Islet precursor cell (in vitro differentiated cells): Measurements from ENCODE around the gene ATE1.

ENCODE experiments used
- DNase-seq: peaks from one replicate; pipeline ENCODE4 v3.0.0-alpha.2; 2018

Gene ATE1

DNA sequence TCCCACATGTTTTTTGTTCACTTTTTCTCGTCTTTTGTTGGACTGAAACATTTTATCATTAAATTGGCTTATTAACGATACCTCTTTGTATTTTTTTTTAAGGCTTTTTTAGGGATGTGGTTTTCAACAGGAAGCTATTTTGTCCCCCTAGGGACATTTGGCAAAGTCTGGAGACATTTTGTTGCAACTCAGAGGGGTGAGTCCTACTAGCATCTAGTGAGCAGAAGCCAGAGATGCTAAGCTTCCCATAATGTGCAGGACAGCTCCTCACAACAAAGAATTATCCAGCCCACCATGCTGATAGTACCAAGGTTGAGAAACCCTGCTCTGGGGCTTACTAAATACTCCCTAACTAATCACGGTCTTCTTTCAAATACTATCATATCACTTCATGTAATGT is 63.2 kb downstream of the ATE1 start:
- DNase-seq: no peak

DNA sequence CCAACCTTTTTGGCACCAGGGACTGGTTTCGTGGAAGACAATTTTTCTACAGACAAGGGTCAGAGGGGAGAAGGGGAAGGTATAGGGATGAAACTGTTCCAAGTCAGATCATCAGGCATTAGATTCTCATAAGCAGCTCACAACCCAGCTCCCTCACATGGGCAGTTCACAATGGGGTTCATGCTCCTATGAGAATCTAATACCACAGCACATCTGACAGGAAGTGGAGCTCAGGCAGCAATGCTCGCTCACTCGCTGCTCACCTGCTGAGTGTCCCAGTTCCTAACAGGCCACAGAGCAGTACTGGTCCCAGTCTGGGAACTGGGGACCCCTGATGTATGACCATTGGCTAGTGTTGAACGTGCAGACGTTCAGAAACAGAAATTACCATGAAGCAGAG is 63.7 kb downstream of the ATE1 start:
- DNase-seq: no peak

DNA sequence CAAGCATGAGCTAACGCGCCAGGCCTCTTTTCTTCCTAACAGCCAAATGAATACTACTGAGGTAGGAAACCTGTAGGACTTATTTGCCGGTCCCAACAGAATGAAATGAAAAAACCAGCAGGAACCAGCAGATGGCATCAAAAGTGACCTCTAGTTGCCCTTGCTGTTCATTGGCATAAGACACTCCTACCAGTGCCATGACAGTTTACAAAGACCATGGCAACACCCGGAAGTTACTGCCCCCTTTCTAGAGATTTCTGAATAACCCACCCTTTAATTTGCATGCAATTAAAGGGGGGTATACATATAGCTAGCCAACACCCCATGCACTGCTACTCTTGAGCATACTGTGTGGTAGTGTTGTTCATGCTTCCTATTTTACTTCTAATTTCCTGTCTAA is 65.2 kb downstream of the ATE1 start:
- no peak for DNase-seq

- DNase-seq: no peak
These were observed 65.8 kb downstream of the ATE1 start for GRCh38 chr10:121862042-121862441.

GRCh38 chr10:121860810-121861209 is 67.0 kb downstream of the ATE1 start:
- DNase-seq: no peak

- DNase-seq: no peak
These were observed 72.9 kb downstream of the ATE1 start for GRCh38 chr10:121854809-121855445.

GRCh38 chr10:121853950-121854349 is 73.9 kb downstream of the ATE1 start:
- DNase-seq: no peak

DNA sequence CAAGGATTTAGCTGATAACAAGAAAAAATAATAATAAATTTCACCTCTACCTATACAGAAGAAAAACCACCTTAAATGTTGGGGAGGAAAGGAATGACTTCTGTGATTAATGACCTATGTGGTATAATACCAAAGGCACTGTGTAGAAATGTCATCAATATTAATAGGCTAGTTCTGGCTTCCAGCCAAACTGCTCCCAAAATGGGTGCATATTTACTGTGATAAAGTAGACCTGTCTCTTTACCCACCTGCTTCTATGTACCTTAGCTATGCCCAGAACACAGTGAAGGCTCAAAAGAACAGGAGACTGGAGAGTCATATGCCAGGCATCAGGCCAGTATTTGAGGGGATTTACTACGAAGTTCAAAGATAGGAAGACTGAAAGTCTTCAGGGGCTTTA is 76.0 kb downstream of the ATE1 start:
- no peak for DNase-seq

- no peak for DNase-seq
These were observed 79.7 kb downstream of the ATE1 start for GRCh38 chr10:121848082-121848481.

- no peak for DNase-seq
These were observed 81.3 kb downstream of the ATE1 start for GRCh38 chr10:121846555-121846954.

GRCh38 chr10:121845044-121845784 is 82.6 kb downstream of the ATE1 start:
- no peak for DNase-seq

- no peak for DNase-seq
These were observed 83.3 kb downstream of the ATE1 start for GRCh38 chr10:121844537-121844936.

DNA sequence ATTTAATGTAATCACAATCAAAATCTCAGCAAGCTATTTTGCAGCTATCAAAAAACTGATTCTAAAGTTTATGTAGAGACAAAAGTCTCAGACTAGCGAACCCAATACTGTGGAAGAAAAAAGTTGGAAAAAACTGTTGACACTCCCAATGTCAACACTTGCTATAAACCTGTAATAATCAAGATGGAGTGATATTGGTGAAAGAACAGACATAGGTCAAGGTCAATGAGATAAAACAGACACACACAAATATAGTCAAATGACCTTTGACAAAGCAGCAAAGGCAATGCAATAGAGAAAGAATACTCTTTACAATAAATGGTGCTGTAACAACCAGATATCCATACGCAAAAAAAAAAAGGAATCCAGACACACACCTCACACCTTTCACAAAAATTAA is 84.5 kb downstream of the ATE1 start:
- DNase-seq: no peak

- DNase-seq: no peak
These were observed 86.0 kb downstream of the ATE1 start for GRCh38 chr10:121841862-121842261.

- no peak for DNase-seq
These were observed 88.9 kb downstream of the ATE1 start for GRCh38 chr10:121838931-121839330.

DNA sequence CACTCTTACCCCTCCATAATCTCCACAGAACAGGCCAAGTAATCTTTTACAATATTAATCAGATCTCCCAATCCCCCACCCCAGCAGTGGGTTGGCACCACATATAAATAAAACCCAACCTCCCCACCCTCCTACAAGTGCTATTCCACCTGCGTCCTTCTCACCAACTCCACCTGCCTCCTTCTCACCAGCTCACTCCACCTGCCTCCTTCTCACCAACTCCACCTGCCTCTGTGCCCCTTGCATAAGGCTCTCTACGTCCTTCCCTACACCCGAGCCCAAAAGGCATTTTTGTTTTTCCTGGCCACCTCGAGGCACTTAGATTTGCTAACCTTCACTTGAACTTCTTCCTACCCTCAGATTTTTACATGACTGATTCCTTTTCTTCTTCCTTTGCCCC is 89.7 kb downstream of the ATE1 start:
- DNase-seq: no peak

DNA sequence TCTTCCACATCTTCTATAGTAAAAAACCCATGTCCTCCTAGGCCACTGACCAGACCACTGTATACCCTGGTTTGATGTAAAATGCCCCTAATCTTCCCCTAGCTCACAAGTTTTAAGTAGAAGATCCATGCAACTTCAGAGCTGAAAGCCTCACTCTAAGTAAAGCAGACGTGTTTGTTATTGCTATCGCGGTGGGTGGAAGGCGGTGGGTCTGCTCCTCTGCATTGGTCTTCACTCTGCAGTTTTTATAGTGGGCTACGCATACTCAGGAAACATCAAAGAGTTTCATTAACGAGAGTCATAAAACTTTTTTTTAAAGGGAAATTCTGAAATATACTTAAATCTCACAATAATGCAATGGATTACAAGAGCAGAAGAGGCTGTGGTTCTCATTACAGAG is 91.7 kb downstream of the ATE1 start:
- no peak for DNase-seq

- no peak for DNase-seq
These were observed 92.5 kb downstream of the ATE1 start for GRCh38 chr10:121835376-121835775.

DNA sequence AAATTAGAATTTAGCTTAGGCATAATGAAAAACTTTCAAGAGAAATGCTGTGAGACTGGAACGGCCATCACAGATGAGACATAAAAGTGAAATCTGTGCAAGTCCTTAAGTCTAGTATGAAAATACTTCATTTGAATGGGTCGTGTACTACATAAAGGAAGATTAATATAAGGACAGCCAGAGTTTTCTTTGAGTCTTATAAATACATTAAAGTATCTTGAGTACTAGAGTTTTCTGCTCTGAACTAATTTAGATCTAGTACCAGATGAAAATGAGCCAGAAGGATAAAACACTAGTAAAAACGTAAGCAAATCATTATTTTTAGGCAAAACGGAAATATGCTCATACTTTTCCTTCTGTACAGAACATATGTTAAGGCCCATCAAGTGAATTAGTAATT is 93.1 kb downstream of the ATE1 start:
- no peak for DNase-seq

DNA sequence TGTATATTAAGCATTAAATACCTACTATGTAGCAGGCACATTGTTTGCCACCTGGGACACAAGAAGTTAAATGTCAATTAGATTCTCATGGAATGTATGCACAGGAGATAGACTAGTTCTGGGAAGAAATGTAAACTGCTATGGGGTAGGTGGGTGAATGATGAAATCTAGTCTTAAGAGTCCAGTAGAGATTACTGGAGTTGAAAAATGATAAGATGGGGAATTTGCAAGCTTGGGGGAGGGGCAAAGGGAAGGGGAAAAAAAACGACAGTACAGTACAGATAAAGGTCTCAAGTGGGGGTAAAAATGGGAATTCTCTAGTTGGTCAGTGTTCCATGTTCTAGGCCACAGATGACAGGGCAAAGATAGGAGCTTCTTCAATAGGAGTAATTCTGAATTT is 94.4 kb downstream of the ATE1 start:
- DNase-seq: no peak

GRCh38 chr10:121832647-121833046 is 95.2 kb downstream of the ATE1 start:
- DNase-seq: no peak

DNA sequence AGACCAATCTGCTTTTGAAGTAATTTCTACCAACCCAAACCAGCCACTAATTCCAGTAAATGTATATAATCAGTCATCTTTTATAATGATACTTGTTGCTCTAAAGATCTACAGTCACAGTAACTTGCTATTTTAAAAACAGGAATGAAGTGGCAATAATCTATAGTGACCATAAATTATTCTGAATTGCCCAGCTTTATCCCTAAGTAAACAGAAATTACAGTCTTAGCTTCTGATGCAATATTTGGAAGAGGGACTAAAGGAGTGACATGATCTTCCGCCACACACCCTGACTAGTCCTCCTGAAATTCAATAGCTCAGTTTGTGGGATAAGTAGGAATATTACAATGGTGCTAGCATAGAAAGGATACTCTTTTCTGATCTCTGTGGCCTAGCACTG is 96.1 kb downstream of the ATE1 start:
- no peak for DNase-seq

GRCh38 chr10:121831237-121831636 is 96.6 kb downstream of the ATE1 start:
- DNase-seq: no peak

- no peak for DNase-seq
These were observed 97.7 kb downstream of the ATE1 start for GRCh38 chr10:121830101-121830500.

- DNase-seq: no peak
These were observed 99.8 kb downstream of the ATE1 start for GRCh38 chr10:121828045-121828444.
